DOHH2 (cell line): Measurements from ENCODE around the gene API5.

Source experiments
- EZH2phosphoT487 ChIP-seq: fragments of 200-600 bp; sonication (generic); IDR thresholded peaks from 2 replicates; pipeline ENCODE4 v1.6.1; 2017; ENCODE audit warnings: borderline replicate concordance, mild to moderate bottlenecking, antibody characterized with exemption, low read length, moderate library complexity, mixed read lengths
- TF ChIP-seq, protein P1 (sequence below): fragments of 200-600 bp; sonication (generic); IDR thresholded peaks from one replicate; pipeline ENCODE4 v1.5.1; 2014; ENCODE audit warnings: antibody characterized with exemption, mild to moderate bottlenecking, low read depth, low read length; ENCODE audit not compliant: poor library complexity, severe bottlenecking

DNA sequence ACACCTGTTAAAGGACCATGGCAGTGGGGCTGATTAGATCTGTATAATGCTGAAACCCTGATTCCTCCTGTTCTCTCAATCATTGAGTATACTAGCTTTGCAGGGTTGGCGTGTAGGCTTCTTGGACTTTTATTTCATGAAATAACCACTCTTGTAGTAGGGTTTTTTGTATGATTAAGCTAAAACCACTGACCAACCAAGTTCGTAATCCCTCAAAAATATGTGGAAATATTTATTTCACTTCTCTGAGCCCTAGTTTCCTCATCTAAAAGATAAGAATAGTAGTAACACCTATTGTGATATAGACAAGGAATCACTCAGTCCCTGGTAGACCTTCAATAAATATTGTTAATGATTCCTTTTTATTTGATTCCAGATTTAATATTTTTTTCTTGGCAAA lies 4.2 kb downstream of the API5 start:
- TF ChIP-seq, protein P1, sequence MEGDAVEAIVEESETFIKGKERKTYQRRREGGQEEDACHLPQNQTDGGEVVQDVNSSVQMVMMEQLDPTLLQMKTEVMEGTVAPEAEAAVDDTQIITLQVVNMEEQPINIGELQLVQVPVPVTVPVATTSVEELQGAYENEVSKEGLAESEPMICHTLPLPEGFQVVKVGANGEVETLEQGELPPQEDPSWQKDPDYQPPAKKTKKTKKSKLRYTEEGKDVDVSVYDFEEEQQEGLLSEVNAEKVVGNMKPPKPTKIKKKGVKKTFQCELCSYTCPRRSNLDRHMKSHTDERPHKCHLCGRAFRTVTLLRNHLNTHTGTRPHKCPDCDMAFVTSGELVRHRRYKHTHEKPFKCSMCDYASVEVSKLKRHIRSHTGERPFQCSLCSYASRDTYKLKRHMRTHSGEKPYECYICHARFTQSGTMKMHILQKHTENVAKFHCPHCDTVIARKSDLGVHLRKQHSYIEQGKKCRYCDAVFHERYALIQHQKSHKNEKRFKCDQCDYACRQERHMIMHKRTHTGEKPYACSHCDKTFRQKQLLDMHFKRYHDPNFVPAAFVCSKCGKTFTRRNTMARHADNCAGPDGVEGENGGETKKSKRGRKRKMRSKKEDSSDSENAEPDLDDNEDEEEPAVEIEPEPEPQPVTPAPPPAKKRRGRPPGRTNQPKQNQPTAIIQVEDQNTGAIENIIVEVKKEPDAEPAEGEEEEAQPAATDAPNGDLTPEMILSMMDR, result no peak
- no peak for TF ChIP-seq EZH2phosphoT487
